BLaER1 (cell line): ENCODE results near the gene WNK1.
"Not testable (repeated sequence)": the region's sequence is repeated elsewhere in the genome, so short reads cannot be mapped to it uniquely, and the experiment has no call there.

Experiments used
- H3K27ac ChIP-seq: shearing (Covaris generic); formaldehyde crosslinking; 2 replicates; pipeline ENCODE4 v1.8.1; 2022
- H3K27me3 ChIP-seq: shearing (Covaris generic); formaldehyde crosslinking; 2 replicates; pipeline ENCODE4 v1.8.1; 2022
- H3K36me3 ChIP-seq: shearing (Covaris generic); formaldehyde crosslinking; 2 replicates; pipeline ENCODE4 v1.8.1; 2022
- H3K4me1 ChIP-seq: shearing (Covaris generic); formaldehyde crosslinking; 2 replicates; pipeline ENCODE4 v1.8.1; 2022
- H3K4me2 ChIP-seq: shearing (Covaris generic); formaldehyde crosslinking; 2 replicates; pipeline ENCODE4 v1.8.1; 2022
- H3K4me3 ChIP-seq: shearing (Covaris generic); formaldehyde crosslinking; 2 replicates; pipeline ENCODE4 v1.8.1; 2022
- H3K9ac ChIP-seq: shearing (Covaris generic); formaldehyde crosslinking; 2 replicates; pipeline ENCODE4 v1.8.1; 2022
- H3K9me3 ChIP-seq: shearing (Covaris generic); formaldehyde crosslinking; 2 replicates; pipeline ENCODE4 v1.8.1; 2022
- H4K20me1 ChIP-seq: shearing (Covaris generic); formaldehyde crosslinking; 2 replicates; pipeline ENCODE4 v1.8.1; 2022
- Cebpa-rat ChIP-seq: shearing (Covaris generic); IDR thresholded peaks from 2 replicates; pipeline ENCODE4 v1.8.1; 2022

WNK1 gene

DNA sequence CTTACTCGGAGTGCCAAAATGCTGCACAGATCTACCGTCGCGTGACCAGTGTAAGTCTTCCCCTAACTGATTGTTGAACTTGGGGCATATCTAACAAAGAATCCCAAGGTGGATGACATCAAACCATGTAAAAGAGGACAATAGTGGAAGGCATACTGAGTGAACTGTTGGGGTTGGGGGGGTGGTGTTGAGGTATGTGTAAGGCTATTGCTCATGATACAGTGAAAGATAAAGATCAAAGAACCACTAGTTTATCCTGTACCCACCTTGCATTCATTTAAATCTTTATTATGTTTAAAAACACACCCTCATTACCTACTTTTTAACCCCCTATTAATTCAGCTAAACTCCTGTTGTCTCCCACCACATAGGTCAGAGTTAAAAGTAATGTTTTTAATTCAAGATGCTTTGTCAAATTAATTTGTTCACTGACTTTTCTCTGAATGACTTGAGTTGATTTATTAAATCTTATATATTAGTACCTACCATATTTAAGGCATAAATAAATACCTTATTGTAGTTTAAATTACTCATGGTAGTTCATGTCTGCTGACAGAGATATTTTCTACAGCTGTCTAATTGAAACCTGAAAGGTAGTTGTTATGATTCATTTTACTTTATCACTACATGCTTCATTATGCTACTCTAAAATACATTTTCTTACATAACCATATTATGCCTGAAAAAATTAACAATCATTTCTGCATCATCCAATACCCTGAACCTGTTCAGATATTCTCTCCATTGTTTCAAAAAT, 77.9 kb downstream of the WNK1 start:
- Histone ChIP-seq H3K9ac (no peak overlapping the region), H3K27me3 (no peaks in the 10 kb centered on the region), H3K9me3 (no peaks in the 10 kb centered on the region), H3K4me1 (no peaks in the 10 kb centered on the region), H3K27ac (no peak overlapping the region), H3K36me3 (peaks cover 79% of the 10 kb centered on the region), H3K4me3 (no peak overlapping the region), H3K4me2 (no peak overlapping the region), H4K20me1 (peaks cover 17% of the 10 kb centered on the region)
- TF ChIP-seq Cebpa-rat, result no peak

DNA sequence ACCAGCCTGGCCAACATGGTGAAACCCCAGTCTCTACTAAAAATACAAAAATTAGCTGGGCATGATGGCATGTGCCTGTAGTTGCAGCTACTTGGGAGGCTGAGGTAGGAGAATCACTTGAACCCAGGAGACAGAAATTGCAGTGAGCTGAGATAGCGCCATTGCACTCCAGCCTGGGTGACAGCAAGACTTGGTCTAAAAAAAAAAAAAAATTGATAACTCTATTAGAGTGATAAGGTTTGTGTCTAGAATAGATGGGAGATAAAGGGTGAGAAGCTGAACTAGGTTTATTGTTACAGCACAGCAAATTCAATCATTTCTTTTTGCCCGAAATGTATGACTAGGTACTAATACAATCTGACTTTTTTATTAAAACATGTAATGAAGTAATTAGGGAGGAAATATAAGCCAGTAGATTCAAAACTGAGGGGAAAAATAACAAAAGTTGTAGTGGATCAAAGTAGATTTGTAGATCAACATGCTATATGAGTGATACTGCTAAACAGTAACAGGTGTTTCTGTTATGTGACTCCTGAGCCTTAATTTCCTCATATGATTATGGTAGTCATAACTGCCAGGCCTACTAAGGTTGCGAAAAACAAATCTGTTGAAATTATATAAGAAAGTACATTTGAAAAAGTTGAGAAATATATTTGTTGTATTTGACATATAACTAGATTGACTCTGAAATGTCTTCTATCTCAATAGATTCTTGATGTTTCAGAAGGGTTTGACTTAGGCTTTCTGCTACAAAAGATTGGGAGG, 83.6 kb downstream of the WNK1 start:
- Histone ChIP-seq H3K4me1 (no peaks in the 10 kb centered on the region), H3K4me2 (no peak overlapping the region), H3K9ac (no peak overlapping the region), H4K20me1 (peaks cover 14% of the 10 kb centered on the region), H3K27me3 (no peaks in the 10 kb centered on the region), H3K9me3 (no peaks in the 10 kb centered on the region), H3K4me3 (no peak overlapping the region), H3K36me3 (peaks cover 58% of the 10 kb centered on the region), H3K27ac (no peak overlapping the region)
- TF ChIP-seq Cebpa-rat, result no peak

DNA sequence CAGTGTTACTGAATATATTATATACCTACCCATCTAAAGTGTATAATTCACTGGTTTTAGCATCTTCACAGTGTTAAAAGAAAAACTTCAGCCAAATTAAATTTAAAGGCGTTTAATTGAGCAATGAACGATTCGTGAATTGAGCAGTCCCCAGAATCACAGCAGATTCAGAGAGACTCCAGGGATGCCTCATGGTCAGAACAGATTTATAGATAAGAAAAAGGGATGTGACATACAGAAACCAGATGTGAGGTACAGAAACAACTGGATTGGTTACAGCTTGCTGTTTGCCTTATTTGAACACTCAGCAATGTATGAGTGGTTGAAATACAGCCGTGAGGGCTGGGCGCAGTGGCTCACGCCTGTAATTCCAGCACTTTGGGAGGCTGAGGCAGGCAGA, 84.6 kb downstream of the WNK1 start:
- H3K27me3 ChIP-seq, result no peaks in the 10 kb centered on the region
- no peak overlapping the region for H3K4me3 ChIP-seq
- peaks cover 61% of the 10 kb centered on the region for H3K36me3 ChIP-seq
- no peak overlapping the region for H3K4me2 ChIP-seq
- no peak overlapping the region for H3K27ac ChIP-seq
- peaks cover 21% of the 10 kb centered on the region for H4K20me1 ChIP-seq
- no peak overlapping the region for H3K9ac ChIP-seq
- no peaks in the 10 kb centered on the region for H3K9me3 ChIP-seq
- no peaks in the 10 kb centered on the region for H3K4me1 ChIP-seq
- no peak for TF ChIP-seq Cebpa-rat

DNA sequence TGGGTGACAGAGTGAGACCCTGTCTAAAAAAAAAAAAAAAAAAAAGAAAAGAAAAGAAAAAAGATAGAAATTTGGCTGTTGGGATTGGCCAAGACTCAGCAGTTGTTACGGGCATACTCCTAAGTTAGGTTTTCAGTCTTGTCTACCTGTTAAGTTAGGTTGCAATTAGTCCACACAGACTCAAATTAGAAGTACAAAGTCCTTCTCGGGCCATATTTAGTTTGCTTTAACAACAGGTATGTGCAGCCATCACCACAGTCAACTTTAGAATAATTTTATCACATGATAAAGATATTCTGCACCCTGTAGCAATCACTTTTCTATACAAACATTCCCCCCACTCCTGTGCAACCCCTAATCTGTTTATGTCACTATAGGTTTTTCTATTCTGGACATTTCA, 85.2 kb downstream of the WNK1 start:
- Histone ChIP-seq H3K4me2 (no peak overlapping the region), H3K36me3 (peaks cover 58% of the 10 kb centered on the region), H4K20me1 (peaks cover 24% of the 10 kb centered on the region), H3K4me3 (no peak overlapping the region), H3K9me3 (no peaks in the 10 kb centered on the region), H3K27me3 (no peaks in the 10 kb centered on the region), H3K27ac (no peak overlapping the region), H3K9ac (no peak overlapping the region), H3K4me1 (no peaks in the 10 kb centered on the region)
- no peak for TF ChIP-seq Cebpa-rat

DNA sequence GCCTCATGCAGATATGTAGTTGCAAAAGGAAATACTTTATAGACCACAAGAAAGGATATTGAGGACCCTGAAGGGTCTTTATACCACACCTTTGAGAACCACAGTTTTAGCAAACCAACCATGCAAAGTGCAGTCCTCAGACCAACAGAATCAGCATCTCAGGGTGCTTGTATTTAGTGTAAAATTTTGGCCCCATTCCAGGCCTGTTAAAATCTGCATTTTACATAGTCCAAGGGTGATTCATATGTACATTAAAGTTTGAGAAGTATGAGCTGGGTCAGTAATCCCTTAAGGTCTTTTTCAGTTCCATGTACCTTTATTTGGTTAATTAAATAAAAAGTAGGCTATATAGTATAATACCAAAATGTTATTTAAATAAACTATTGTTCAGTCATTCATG, 91.2 kb downstream of the WNK1 start:
- no peak overlapping the region for H3K9ac ChIP-seq
- H3K36me3 ChIP-seq, result peaks cover 49% of the 10 kb centered on the region
- no peak overlapping the region for H3K4me3 ChIP-seq
- H3K27ac ChIP-seq, result no peak overlapping the region
- no peaks in the 10 kb centered on the region for H3K4me1 ChIP-seq
- H4K20me1 ChIP-seq, result peaks cover 17% of the 10 kb centered on the region
- H3K27me3 ChIP-seq, result no peaks in the 10 kb centered on the region
- H3K9me3 ChIP-seq, result no peaks in the 10 kb centered on the region
- no peak for TF ChIP-seq Cebpa-rat
- no peak overlapping the region for H3K4me2 ChIP-seq

DNA sequence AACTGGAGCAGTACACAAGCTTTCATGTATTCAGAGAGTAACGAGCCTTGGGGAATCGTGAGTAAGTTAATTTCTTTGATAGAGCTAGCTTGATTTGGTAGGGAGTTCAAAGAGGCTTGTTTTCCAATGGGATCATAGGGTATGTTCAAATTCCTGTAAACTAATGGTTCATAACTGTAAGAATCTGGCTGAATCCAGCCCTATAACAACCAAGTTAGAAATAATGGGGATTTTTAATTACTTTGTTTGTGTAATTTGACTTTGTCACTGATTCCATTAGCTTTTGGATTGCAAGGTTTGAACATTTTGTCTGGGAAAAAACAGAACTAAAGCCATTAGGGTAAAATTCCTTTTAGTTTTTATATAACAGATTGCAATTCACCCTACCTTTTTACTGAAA, 94.0 kb downstream of the WNK1 start:
- Histone ChIP-seq H3K4me2 (no peak overlapping the region), H3K27ac (no peak overlapping the region), H4K20me1 (peaks cover 26% of the 10 kb centered on the region), H3K9me3 (0 out of 2 replicates have a peak, but pooled peaks cover 5% of the 10 kb centered on the region), H3K36me3 (peaks cover 40% of the 10 kb centered on the region), H3K4me3 (no peak overlapping the region), H3K4me1 (no peaks in the 10 kb centered on the region), H3K9ac (no peak overlapping the region), H3K27me3 (no peaks in the 10 kb centered on the region)
- no peak for TF ChIP-seq Cebpa-rat

DNA sequence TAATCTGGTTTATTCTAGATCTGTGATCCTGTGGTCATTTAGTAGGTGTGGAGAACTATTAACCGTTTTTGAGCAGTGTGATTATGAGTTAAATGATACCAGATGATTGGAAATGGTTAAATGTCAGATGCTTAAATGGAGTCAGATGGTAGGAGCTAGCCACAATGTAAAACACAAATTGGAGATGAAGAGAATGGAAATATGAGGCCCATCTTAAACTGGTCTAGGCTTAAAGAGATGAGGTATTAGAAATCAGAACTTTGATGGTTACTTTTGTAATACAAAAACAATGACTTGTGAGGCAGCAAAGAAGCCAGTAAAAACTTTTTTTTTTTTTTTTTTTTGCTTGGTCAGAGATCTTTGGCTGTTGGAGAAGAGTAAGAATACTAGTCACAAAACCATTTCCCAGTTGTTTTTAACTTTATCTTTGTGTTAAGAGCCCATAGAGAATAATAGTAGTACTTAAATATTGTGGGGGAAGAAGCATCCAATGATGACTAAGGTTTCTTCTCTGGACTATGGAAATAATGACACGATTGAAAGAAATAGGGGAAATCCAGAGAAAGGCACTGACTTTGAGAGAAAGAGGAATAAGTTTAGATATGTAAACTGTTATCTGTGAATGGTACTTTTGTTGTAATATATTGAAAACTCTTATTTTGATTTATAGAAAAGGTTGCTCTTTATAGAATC, 95.9 kb downstream of the WNK1 start:
- H3K9ac ChIP-seq, result no peak overlapping the region
- H3K27ac ChIP-seq, result no peak overlapping the region
- no peak overlapping the region for H3K4me2 ChIP-seq
- peaks cover 37% of the 10 kb centered on the region for H4K20me1 ChIP-seq
- no peak overlapping the region for H3K4me3 ChIP-seq
- no peaks in the 10 kb centered on the region for H3K27me3 ChIP-seq
- 0 out of 2 replicates have a peak, but pooled peaks cover 5% of the 10 kb centered on the region for H3K9me3 ChIP-seq
- H3K36me3 ChIP-seq, result peaks cover 34% of the 10 kb centered on the region
- no peak for TF ChIP-seq Cebpa-rat
- no peaks in the 10 kb centered on the region for H3K4me1 ChIP-seq

DNA sequence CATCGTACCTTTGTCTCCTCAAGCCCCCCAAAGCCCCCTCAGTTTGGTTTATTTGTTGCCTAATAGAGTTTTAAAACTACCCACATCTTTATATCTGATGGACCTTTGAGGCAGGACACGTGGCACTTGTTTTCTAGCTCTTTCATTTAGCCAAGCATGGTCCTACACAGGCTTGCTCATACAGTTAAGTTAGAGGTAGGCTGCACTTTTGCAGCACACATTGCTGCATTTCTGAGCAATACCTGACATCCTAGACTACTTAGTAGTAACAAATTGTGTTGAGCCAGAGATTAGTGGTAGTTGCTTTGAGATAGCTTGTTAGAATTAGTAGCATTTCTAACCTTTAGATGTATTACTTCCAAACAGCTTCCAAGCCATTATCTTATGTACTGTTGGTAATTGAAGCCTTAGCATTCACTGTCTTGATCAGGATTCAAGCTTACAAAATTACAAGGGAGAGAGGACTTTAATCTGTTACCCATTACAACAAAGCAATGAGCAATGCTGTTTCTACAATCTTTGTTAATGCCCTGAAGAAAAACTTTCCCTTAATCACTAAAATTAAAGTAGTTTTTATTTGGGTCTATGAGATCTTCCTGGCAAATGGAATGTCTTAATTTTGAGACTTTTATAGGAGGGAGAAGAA, 96.6 kb downstream of the WNK1 start:
- Histone ChIP-seq H3K27ac (no peak overlapping the region), H3K4me1 (no peaks in the 10 kb centered on the region), H3K4me3 (no peak overlapping the region), H3K4me2 (no peak overlapping the region), H4K20me1 (peaks cover 42% of the 10 kb centered on the region), H3K27me3 (no peaks in the 10 kb centered on the region), H3K36me3 (peaks cover 38% of the 10 kb centered on the region), H3K9me3 (0 out of 2 replicates have a peak, but pooled peaks cover 5% of the 10 kb centered on the region), H3K9ac (no peak overlapping the region)
- no peak for TF ChIP-seq Cebpa-rat

DNA sequence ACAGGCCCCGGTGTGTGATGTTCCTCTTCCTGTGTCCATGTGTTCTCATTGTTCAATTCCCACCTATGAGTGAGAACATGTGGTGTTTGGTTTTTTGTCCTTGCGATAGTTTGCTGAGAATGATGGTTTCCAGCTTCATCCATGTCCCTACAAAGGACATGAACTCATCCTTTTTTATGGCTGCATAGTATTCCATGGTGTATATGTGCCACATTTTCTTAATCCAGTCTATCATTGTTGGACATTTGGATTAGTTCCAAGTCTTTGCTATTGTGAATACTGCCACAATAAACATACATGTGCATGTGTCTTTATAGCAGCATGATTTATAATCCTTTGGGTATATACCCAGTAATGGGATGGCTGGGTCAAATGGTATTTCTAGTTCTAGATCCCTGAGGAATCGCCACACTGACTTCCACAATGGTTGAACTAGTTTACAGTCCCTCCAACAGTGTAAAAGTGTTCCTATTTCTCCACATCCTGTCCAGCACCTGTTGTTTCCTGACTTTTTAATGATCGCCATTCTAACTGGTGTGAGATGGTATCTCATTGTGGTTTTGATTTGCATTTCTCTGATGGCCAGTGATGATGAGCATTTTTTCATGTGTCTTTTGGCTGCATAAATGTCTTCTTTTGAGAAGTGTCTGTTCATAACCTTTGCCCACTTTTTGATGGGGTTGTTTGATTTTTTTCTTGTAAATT, 97.5 kb downstream of the WNK1 start:
- not testable (repeated sequence) for H3K9ac ChIP-seq, H3K9me3 ChIP-seq, H3K4me1 ChIP-seq, H3K27me3 ChIP-seq, H3K27ac ChIP-seq, H3K4me2 ChIP-seq, H3K4me3 ChIP-seq
- peaks cover 40% of the 10 kb centered on the region for H3K36me3 ChIP-seq
- H4K20me1 ChIP-seq, result peaks cover 44% of the 10 kb centered on the region
